Stomach smooth muscle (tissue), 2 donors: Measurements from ENCODE around the gene SMOC2.
"Not testable (repeated sequence)": the region's sequence is repeated elsewhere in the genome, so short reads cannot be mapped to it uniquely, and the experiment has no call there.

ENCODE experiments used
- H3K27ac ChIP-seq: one replicate; pipeline ENCODE4 v1.7.0; 2013; ENCODE audit warnings: mild to moderate bottlenecking, low read length, inconsistent platforms
- H3K27me3 ChIP-seq, 2 donors: one replicate each; pipeline ENCODE4 v1.7.0; 2013; ENCODE audit warnings: low read length in 2 of 2; ENCODE audit not compliant: insufficient read depth in 2 of 2, control insufficient read depth in 1 of 2
- H3K36me3 ChIP-seq, 2 donors: one replicate each; pipeline ENCODE4 v1.7.0; 2013; ENCODE audit warnings: low read length in 2 of 2; ENCODE audit not compliant: control insufficient read depth in 2 of 2, insufficient read depth in 2 of 2
- H3K4me1 ChIP-seq: one replicate; pipeline ENCODE4 v1.7.0; 2013; ENCODE audit warnings: low read length; ENCODE audit not compliant: control insufficient read depth, insufficient read depth
- H3K4me3 ChIP-seq, 2 donors: one replicate each; pipeline ENCODE4 v1.7.0; 2013; ENCODE audit warnings: low read length in 2 of 2
- H3K9ac ChIP-seq, 2 donors: one replicate each; pipeline ENCODE4 v1.7.0; 2013; ENCODE audit warnings: low read length in 2 of 2, mild to moderate bottlenecking in 1 of 2
- H3K9me3 ChIP-seq, 2 donors: one replicate each; pipeline ENCODE4 v1.7.0; 2013; ENCODE audit warnings: low read length in 2 of 2; ENCODE audit not compliant: control insufficient read depth in 2 of 2
- donor health status: healthy.
- donor health status: Pancreatic carcinoma.

Gene SMOC2

DNA sequence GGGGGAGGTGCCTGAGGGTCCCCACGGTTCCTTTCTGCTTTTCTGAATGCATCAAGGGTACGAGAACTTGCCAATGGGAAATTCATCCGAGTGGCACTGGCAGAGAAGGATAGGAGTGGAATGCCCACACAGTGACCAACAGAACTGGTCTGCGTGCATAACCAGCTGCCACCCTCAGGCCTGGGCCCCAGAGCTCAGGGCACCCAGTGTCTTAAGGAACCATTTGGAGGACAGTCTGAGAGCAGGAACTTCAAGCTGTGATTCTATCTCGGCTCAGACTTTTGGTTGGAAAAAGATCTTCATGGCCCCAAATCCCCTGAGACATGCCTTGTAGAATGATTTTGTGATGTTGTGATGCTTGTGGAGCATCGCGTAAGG lies 226.4 kb downstream of the SMOC2 start:
- peaks cover 4% of the 10 kb centered on the region for H3K4me1 ChIP-seq
- no peaks in the 10 kb centered on the region for H3K27me3 ChIP-seq

GRCh38 chr6:168670401-168670985 lies 229.5 kb downstream of the SMOC2 start:
- Histone ChIP-seq H3K4me3 (no peak overlapping the region), H3K27me3 (no peaks in the 10 kb centered on the region), H3K9me3 (no peaks in the 10 kb centered on the region), H3K9ac (no peak overlapping the region), H3K4me1 (no peaks in the 10 kb centered on the region), H3K36me3 (peaks cover 3 to 7% of the 10 kb centered on the region in 2 donors), H3K27ac (no peak overlapping the region)

More for the DNA sequence above, 226.4 kb downstream of the SMOC2 start:
- H3K27ac ChIP-seq: no peak overlapping the region
- no peak overlapping the region for H3K9ac ChIP-seq
- H3K36me3 ChIP-seq: peaks cover 7 to 13% of the 10 kb centered on the region in 2 donors
- H3K4me3 ChIP-seq: no peak overlapping the region
- no peaks in the 10 kb centered on the region for H3K9me3 ChIP-seq

DNA sequence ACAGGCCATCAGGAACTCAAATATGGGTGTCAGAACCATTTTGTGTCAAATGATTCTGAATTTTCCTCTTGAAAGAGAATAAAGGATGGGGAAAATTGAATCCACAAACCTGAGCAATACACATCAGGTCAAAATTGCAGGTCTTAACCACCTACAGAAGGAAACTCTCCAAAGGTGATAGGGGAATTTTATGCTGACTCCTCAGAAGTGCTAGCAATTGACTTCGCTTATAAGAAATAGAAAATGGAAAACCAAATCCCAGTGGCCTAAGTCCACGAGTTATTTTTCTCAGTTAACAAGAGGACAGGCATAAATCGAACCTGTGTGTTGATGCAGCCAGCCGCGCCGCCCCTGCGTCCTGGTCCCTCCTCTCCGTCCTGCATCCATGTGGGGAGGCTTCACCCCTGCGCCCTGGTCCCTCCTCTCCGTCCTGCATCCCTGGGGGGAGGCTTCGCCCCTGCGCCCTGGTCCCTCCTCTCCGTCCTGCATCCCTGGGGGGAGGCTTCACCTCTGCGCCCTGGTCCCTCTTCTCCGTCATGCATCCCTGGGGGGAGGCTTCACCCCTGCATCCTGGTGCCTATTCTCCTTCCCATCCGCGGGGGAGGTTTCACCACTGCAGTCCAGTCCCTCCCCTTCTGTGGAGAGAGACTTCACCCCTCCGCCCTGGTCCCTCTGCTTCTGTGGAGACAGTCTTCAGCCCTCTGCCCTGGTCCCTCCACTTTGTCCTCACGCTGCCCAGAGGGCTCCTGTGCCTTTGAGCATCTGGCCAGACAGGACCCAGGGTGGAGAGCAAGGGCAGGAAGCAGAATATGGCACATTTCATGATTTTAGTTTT lies 230.3 kb downstream of the SMOC2 start:
- no peaks in the 10 kb centered on the region for H3K4me1 ChIP-seq
- H3K27ac ChIP-seq: no peak overlapping the region
- H3K9me3 ChIP-seq: no peaks in the 10 kb centered on the region
- H3K27me3 ChIP-seq: no peaks in the 10 kb centered on the region
- no peak overlapping the region for H3K4me3 ChIP-seq
- H3K9ac ChIP-seq: no peak overlapping the region
- peaks cover 3 to 7% of the 10 kb centered on the region in 2 donors for H3K36me3 ChIP-seq

DNA sequence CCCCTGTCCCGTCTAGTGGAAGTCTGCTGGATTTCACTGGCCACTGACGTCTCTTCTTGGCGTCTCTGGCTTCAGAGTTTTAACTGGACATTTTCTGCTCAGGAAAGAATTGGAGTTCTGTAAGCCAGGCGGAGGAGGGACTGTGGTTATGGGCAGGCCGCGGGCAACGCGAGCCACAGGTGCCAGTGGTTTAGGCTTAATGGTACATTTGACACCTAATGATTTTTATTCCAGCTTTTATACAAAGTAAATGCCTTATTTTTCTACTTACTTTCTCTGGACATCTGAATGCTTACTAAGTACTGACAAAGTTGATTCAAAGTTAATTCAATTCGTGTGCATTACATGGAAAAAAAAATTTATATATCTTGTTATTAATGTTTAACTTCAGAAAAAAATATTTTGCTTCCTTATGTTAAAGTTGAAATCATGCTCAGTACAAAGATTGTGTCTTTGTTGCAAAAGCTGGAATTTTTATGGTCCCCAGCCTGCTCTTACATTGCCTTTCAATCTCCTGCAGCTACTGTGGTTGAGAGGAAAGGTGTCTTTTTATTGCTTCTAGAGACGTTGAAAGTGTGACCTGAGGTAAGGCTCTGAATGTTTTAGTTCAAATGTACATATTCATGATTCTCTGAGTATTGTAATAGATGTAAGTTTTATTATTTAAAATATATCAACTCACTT lies 231.0 kb downstream of the SMOC2 start:
- Histone ChIP-seq H3K9me3 (no peaks in the 10 kb centered on the region), H3K27me3 (no peaks in the 10 kb centered on the region), H3K4me1 (no peaks in the 10 kb centered on the region), H3K4me3 (no peak overlapping the region), H3K9ac (no peak overlapping the region), H3K36me3 (peaks cover 0 to 2% of the 10 kb centered on the region in 2 donors), H3K27ac (no peak overlapping the region)

GRCh38 chr6:168674595-168674994 lies 233.6 kb downstream of the SMOC2 start:
- Histone ChIP-seq H3K4me1 (no peaks in the 10 kb centered on the region), H3K27ac (no peak overlapping the region), H3K9ac (no peak overlapping the region), H3K36me3 (no peaks in the 10 kb centered on the region), H3K9me3 (no peaks in the 10 kb centered on the region), H3K4me3 (no peak overlapping the region), H3K27me3 (no peaks in the 10 kb centered on the region)

DNA sequence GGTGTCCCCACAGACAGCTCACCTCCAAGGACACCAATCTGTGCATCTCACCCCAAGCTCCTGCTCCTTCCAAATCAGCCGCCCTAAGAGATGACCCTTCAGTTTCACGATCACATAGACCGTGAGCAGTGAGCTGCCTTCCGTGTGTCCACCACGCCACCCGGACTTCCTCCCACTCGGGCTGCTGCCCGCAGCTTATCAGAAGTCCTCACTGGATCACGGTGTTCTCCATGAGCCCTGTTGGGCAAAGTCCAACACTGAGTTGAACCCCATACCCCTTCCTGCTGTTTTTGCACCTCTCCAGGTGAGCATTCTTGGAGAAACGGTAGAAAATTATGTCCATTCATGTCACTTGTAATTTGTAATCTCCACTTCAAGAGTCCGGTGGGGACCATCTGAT lies 234.4 kb downstream of the SMOC2 start:
- no peaks in the 10 kb centered on the region for H3K9me3 ChIP-seq
- H3K9ac ChIP-seq: no peak overlapping the region
- H3K4me3 ChIP-seq: no peak overlapping the region
- no peaks in the 10 kb centered on the region for H3K36me3 ChIP-seq
- H3K4me1 ChIP-seq: no peaks in the 10 kb centered on the region
- no peaks in the 10 kb centered on the region for H3K27me3 ChIP-seq
- H3K27ac ChIP-seq: no peak overlapping the region

GRCh38 chr6:168675933-168676551 lies 235.1 kb downstream of the SMOC2 start:
- no peaks in the 10 kb centered on the region for H3K27me3 ChIP-seq
- H3K9ac ChIP-seq: no peak overlapping the region
- no peaks in the 10 kb centered on the region for H3K4me1 ChIP-seq
- H3K4me3 ChIP-seq: no peak overlapping the region
- no peaks in the 10 kb centered on the region for H3K9me3 ChIP-seq
- no peaks in the 10 kb centered on the region for H3K36me3 ChIP-seq
- no peak overlapping the region for H3K27ac ChIP-seq

DNA sequence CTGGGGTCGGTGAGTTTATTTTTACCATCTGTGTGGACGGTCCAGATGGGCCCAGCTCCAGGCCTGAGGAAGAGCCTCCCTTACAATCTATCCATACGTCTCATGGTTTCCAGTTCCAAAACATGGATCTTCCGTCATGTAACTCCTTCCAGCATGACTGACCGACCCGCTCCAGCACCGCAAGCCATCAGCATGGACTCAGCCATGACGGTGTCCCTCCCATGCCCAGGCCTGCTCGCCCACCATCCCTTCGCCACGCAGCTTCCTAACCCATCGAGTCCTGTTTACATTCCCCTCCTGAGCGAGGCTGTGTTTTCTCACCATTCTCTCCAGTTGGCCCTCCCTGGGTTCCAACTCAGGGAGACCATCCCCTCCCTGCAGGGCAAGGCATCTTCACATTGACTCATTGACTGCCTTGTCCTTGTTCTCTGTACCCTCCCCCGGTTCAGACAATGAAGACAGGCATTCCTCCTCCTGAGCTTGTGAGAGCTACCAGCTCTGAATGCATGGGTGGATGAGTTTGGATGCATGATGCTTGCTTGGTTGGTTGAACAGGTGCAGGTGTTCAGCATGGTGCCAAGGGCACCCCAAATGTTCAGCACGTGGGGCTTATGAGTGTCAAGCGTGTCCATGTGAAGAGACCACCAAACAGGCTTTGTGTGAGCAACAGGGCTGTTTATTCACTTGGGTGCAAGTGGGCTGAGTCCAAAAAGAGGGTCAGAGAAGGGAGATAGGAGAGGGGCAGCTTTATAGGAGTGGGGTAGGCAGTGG lies 235.8 kb downstream of the SMOC2 start:
- no peak overlapping the region for H3K27ac ChIP-seq
- no peaks in the 10 kb centered on the region for H3K9me3 ChIP-seq
- no peaks in the 10 kb centered on the region for H3K36me3 ChIP-seq
- no peaks in the 10 kb centered on the region for H3K27me3 ChIP-seq
- no peak overlapping the region for H3K4me3 ChIP-seq
- H3K9ac ChIP-seq: no peak overlapping the region
- H3K4me1 ChIP-seq: no peaks in the 10 kb centered on the region

GRCh38 chr6:168677323-168677781 lies 236.4 kb downstream of the SMOC2 start:
- H3K9me3 ChIP-seq, H3K4me3 ChIP-seq, H3K27me3 ChIP-seq, H3K27ac ChIP-seq, H3K4me1 ChIP-seq, H3K9ac ChIP-seq, H3K36me3 ChIP-seq: not testable (repeated sequence)

DNA sequence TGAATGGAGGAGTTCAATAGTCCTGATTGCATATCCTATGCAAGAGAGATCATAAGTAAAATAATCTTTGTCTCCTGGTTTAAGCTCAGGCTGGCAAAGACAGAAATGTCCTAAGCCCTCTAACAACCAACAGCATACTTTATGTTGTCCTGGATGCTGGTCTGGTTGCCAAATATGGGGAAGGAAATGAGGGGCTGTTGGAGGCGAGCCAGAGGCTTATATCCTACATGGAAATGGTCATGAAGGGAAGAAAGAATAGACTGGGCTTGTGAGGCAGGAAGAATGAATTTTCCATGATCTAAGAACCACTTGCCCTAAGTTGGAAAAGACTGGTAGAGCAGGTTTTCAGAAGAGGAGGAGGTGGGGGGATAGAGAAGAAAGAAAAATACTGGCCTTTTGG lies 237.1 kb downstream of the SMOC2 start:
- Histone ChIP-seq H3K9ac (no peak overlapping the region), H3K36me3 (no peaks in the 10 kb centered on the region), H3K27me3 (no peaks in the 10 kb centered on the region), H3K4me1 (no peaks in the 10 kb centered on the region), H3K4me3 (no peak overlapping the region), H3K9me3 (no peaks in the 10 kb centered on the region), H3K27ac (no peak overlapping the region)
